T-helper 2 cell treated with Interferon-gamma antibody and Interleukin-4, amounts not matched to agents 100 ng/mL and 5 ng/mL, for 36 hours (primary cell): ENCODE results near the gene LOXL3. TPM values are rescaled to one million over a fixed set of nuclear protein-coding genes. Genes with fewer than 3 reads are reported as not detected.

Experiments
- intact Hi-C: fragments of 100-400 bp; cut with micrococcal nuclease; formaldehyde crosslinking; loops from one replicate; pipeline ENCODE4 v1.15.1; 2023
- total RNA-seq: library from RNA; stranded (reverse); gene quantifications from 2 replicates; pipeline ENCODE4 v1.2.3, GENCODE V29; 2022

The LOXL3 gene
- total RNA-seq, 1 donor from 2014 or later, result 1.00 TPM

DNA sequence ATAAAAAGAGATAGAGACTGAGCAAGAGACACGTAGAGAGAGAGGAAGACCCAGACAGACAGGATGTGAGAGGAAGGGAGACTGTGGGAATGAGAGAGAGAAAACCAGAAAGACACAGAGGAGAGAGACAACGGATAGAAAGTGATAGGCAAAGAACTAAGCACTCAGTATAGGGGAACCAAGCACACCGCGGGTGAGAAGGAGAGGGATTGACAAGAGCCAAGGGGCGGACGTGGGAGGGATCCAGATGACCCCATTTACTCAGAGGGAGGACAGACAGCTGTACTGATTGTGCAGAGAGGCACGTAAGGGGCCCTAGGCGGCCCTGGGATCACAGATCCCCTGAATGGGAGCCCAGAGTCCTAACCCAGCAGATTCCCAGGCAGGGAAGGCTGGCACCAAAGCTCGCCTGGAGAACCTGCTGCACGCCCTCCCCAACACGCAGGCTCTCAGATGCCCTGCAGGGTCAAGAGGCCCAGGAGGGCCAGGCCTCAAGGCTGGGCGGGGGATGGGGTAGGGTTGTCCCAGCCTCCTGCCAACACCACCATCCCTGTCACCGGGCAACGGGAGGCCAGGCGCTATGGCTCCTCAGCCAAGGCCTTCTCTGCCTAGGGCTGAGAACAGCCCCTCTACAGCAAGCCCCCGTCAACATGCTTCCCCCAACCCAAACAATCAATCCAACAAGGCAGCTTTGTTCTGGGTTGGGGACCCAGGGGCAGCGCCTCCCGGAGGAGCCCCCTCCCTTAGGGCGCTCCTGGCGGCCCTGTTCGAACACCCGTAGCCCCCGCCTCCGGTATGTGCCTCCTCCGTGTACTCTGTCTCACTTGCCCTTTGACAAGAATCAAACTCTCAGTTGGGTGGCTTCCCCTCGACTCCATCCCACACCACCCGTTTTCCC lies 579 bp downstream of the LOXL3 start:
- intact Hi-C loops, result loop anchor here (10.0 kb wide), 1 partner anchor 282 kb away; the partner anchor contains the start of gene HK2

DNA sequence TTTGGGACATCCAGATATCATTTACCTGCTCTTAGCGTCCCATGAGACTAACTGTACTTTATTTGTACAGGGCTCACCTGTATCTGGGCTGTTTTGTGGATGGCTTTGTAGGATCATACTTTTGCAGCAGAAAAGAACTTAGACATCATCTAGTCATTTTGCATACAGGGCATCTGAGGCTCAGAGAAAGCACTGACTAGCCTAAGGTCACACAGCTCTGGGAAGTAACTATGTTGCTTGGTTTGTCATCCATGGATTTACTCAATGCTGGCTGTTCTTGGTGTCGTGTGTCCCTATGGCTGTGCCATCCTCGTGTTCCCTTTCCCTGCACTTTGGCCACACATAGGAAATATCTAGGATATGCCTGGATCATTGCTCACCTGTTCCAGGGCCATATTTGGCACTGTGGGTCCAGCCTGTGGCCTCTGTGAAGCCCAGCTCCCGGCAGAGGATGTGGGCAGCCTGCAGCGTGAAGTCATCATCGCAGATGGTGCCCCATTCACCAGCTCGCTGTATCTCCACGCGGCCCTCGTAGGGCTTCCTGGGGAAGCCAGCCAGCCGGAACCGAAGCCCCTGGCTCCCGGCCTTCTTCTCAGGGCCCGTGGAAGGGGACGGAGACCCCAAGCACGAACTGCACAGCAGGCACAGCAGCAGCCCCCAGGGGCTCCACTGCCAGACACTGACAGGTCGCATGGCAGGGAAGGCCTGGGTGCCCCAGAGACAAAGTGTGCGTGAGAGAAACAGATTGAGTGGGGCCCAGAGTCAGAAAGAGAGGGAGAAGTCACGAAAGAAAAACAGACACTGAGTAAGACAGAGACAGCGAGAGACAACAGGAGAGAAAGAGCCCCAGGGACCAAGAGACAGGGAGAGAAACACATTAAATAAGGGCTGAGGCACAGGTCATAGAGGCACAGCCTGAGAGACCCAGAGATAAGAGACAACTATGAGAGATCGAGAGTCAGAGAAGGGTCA lies 1.5 kb downstream of the LOXL3 start:
- intact Hi-C loops, result loop anchor here (10.0 kb wide), 1 partner anchor 283 kb away; the partner anchor contains the start of gene HK2

DNA sequence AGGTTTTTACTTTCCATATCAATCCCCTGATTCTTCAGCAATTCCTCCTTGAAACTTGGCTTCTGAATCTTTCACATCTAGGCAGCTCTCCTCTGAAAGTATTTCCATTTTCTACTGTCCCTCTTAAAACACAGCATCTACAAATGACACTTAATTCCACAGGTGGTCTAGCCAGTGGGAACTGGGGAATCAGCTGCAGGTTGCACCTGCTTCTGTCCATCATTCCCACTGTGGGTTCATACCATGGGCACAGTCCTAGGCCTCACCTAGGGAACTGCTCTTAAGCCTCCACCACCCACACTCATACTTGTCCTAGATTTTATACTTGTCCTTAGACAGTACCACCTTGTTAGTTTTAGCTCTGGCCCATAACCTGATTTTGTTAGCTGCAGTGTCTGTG lies 2.2 kb downstream of the LOXL3 start:
- intact Hi-C loops, result loop anchor here (10.0 kb wide), 1 partner anchor 283 kb away; the partner anchor contains the start of gene HK2

- intact Hi-C loops, result loop anchor here (10.0 kb wide), 1 partner anchor 285 kb away; the partner anchor contains the start of gene HK2
These were observed 3.5 kb downstream of the LOXL3 start for GRCh38 chr2:74550231-74550630.

GRCh38 chr2:74548900-74549826 lies 4.6 kb downstream of the LOXL3 start:
- intact Hi-C loops, result no loop called here

DNA sequence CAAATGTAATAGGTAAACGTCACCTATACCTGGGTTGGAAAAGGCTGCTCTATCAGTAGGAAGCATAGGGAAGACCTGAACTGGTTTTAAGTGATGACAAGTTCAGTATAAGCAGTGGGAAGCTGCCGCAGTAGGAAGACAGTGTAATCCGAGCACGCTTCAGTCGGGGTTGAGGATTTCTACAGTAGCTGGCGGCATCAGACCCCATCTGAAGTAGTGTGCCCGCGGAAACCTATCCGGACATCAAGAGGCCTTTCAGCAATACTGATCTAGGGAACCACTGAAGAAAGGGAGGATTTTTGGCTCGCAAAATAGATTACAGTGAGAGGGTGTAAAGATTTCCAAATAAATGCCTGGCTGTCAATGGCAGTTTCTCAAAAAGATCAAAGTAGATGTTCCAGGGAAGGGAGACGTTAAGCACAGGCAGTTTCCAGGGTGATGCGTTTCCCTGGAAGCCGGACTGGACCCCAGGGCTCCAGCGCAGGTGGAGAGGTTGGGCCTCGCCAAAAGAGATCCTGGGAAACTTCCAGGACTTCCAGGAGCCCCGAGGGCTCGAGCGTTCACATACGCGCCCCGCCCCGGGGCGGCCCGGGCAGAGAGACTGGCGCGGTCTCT lies 5.3 kb downstream of the LOXL3 start:
- intact Hi-C loops, result no loop called here

DNA sequence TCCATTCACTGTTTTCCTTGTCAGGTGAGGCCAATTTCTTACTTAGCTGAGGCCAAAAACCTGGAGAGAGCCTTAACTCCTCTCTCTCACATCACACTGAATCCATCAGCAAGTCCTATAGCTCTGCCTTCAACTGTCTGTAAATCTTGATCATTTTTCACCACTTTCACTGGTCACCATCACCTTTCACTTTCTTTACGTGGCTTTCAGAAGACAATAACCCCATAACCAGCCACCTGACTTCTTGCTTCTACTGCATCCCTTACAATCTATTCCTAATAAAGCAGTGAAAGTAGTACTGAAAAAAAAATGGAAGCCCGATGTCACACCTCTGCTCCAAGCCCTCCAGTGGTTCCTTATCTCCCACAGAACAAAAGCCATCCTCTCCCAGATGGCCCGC lies 7.7 kb downstream of the LOXL3 start:
- intact Hi-C loops, result no loop called here

DNA sequence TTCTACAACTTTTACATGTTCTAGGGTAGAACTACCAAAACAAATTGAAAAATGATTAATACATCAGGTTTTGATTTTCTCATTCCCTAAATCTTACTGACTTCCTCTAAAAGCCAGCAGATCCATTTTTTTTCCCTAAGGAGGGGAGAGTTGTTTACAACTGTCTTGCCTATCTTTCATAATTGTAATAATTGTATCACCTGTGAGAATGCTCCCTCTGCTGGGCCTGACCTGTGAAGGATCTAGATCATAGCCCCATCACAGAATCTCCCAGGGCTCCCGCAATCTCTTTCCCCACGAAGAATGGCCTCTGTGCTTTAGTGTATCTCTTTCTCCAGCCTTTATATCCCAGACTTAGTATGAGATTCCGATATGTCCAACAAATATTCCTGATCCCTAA lies 9.1 kb downstream of the LOXL3 start:
- intact Hi-C loops, result no loop called here

- intact Hi-C loops, result no loop called here
These were observed 10.8 kb downstream of the LOXL3 start for GRCh38 chr2:74542978-74543377.

DNA sequence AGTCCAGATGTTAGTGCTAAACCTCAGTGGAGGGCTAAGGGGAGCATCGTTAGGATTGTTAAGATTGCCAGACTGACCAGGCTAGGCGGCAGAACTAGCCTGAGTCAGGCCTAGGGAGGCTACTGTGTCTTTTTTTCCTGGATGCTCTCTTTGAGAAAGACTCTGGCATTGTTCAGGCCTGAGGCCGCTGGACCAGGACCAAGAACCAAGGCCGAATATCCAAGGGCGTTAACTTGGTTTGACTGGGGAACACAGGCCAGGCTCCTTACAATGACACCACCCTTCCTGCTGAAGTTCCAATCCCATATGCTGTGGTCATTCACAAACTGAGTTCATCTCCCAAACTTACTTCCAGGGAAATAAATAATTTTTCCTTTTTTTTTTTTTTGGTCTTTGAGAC lies 13.5 kb downstream of the LOXL3 start:
- intact Hi-C loops, result no loop called here

DNA sequence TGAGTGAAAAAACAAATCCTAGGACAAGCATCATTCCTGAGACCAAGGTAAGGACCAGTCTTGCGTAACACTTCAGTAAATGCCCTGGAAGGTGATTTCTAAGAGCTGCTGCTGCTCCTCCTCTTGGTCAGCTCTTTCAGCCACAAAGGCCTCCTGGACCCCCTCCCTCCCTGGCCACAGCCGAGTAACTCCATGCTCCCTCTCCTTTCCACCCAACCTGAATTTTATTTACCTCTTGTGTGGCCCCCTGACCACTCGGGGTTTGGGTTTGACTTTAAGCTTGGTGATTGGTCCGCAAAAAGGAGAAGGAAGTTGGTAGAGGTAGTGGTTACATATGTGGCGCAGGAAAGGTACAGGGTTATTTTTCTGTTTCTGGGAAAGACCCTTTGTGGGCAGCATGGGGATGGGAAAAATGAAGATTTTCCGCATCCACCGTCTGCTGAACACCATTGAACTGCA lies 14.8 kb downstream of the LOXL3 start:
- intact Hi-C loops, result no loop called here

- intact Hi-C loops, result no loop called here
These were observed 16.6 kb downstream of the LOXL3 start for GRCh38 chr2:74537140-74537539.

DNA sequence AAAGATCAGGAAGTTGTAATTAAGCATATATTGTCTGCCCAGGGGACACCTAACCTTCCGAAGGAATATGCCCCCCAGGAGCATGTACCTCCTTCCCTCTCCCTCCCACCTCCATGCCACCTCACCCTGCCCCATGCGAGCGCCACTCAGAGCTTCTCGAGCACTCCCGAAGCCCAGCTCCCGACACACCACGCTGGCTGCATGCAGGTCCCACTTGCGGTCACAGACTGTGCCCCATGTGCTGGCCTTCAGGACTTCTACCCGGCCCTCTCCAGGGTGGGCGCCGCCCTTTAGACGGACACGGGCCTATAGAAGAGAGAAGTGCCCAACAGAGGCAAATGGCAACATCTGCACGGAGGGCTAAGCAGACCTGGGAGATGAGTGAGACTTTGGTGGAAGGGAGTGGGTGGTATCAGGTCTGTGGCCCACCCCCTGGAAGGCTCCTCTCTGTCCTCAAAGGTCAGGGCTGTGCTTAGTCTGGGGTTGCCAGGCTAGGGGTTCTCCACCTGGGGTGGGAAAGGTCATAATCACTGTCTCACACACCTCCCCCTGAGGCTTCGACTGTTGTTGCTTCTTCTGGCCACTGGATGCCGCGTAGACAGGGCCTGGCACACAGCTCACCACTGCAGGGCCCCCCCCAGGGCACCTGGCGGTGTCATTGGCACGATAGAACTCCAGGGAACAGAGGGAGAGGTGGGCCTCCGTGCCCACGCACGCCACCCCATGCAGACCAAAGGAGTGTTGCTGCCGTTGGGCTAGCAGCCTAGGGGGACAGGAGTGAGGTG lies 17.4 kb downstream of the LOXL3 start:
- intact Hi-C loops, result no loop called here

DNA sequence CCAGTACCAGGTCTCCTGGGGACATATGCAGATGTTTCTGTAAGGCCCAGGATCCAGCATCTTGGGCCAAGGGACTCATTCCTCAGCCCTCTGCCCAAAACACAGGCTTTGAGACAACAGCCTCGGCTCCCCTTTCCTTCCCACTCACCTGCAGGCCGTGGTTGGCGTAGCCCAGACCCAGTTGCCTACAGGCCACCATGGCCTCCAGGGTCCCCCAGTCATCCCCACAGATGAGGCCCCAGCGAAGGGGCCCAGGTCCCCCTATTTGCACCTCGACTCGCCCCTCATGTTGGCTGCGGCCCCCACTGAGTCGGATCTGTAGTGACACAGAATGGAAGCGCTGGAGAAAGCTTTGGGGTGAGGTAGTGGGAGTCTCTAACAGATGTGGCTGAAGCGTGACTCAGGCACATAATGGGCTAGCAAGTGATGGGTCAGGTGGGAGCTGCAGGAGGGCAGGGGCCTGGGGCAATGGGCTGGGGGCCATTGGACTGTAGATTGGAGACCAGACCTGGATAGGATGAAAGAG lies 18.2 kb downstream of the LOXL3 start:
- intact Hi-C loops, result no loop called here

DNA sequence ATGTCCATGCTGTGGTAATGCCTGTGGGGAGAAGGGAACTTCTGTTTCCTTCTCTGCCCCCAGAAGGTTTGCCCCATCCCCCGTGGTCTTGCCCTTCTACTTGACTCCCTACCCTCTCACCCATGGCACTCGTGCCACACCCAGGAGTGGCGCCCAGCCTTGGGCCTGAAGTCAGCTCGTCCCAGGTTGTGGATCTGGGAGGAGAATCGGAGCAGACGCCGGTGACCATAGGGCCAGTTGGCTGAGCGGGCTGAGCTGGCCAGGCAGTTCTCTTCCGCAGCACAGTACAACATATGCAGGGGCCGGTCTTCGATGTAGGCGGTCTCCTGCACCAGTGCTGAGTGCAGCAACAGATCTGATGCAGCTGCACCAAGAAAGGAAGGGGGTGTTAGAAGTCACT lies 19.3 kb downstream of the LOXL3 start:
- intact Hi-C loops, result loop anchor here (5.0 kb wide), 1 partner anchor 37 kb away; the partner anchor contains the start of gene LBX2

DNA sequence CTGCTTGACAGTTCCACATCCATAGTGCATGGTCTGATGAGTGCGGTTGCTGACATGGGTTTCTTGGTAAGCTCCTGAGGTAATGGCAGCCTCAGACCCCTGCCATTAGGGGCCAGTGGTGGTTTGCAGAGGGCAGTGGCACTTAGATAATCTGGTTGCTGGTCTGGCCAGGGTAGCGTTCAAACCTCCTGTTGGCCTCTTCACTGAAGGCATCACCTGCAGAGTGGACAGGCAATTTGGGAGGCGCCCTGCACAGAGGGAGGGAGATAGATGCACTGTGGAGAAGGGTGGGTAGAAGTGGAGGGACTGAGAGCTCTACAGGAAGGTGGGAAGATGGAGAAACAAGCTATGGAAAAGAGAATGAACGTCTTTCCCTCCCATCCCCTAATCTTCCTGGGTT lies 20.3 kb downstream of the LOXL3 start:
- intact Hi-C loops, result loop anchor here (5.0 kb wide), 1 partner anchor 36 kb away; the partner anchor contains the start of gene LBX2

DNA sequence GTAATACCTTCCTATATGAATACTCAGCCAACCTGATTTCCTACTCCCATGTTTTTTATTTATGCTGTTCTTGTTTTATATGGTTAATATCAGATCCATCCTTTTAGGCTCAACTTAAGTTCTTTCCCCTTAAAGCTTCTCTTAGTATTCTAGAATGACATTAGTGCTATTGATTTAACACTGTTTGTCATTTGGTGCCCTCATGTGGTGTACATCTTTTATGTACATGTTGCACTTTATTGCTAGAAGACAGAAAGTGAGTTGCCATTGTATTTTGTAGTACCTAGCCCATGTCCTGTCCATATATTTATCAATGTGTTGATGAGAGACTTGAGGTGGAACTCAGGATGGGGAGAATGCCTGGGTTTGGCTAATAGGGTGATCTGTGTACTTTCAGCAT lies 21.5 kb downstream of the LOXL3 start:
- intact Hi-C loops, result loop anchor here (1.0 to 5.0 kb wide), 2 partner anchors 35 to 282 kb away; partner anchors contain the start of gene LBX2

DNA sequence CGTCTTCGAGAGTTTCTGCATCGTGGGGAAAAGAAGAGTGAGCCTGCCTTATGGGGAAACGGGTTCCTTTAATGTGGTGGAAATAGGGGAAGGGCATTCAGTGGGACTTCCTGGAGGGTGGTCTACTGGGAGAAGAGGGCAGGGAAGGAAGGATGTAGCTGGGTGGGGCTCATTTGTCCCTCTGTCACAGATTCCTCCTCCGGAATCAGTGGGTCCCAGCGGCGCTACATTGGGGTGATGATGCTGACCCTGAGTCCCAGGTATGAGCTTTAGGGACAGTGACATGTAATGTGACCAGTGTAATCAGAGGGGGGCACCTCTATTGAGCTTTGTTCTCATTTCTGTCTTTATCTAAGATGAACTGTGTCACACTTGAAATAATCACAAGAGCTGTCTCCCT lies 22.1 kb downstream of the LOXL3 start:
- intact Hi-C loops, result loop anchor here (1.0 to 5.0 kb wide), 2 partner anchors 34 to 281 kb away; partner anchors contain the start of gene LBX2
